C4-2B (cell line): Measurements from ENCODE around the gene HOMEZ.

Source experiments
- ZFX ChIP-seq: fragments of 450-650 bp; IDR thresholded peaks from 2 replicates; pipeline ENCODE4 v1.6.1; 2017
- TF ChIP-seq, protein P1 (sequence below): fragments of 450-650 bp; conservative IDR thresholded peaks from 2 replicates; pipeline ENCODE4 v1.5.1; 2017; ENCODE audit warnings: mild to moderate bottlenecking

DNA sequence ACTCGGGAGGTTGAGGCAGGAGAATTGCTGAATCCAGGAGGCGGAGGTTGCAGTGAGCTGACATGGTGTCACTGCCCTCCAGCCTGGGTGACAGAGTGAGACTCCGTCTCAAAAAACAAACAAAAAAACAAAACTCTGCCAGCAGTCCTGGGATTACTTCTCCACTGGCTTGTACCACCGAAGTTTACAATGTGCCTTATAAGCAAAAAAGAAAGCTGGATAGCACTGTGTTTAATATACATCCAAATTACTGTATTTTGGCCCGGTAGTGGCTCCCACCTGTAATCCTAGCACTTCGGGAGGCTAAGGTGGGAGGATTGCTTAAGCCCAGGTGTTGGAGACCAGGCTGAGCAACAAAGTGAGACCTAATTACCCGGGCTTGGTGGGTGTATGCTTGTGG lies 16.7 kb downstream of the HOMEZ start:
- TF ChIP-seq, protein P1, sequence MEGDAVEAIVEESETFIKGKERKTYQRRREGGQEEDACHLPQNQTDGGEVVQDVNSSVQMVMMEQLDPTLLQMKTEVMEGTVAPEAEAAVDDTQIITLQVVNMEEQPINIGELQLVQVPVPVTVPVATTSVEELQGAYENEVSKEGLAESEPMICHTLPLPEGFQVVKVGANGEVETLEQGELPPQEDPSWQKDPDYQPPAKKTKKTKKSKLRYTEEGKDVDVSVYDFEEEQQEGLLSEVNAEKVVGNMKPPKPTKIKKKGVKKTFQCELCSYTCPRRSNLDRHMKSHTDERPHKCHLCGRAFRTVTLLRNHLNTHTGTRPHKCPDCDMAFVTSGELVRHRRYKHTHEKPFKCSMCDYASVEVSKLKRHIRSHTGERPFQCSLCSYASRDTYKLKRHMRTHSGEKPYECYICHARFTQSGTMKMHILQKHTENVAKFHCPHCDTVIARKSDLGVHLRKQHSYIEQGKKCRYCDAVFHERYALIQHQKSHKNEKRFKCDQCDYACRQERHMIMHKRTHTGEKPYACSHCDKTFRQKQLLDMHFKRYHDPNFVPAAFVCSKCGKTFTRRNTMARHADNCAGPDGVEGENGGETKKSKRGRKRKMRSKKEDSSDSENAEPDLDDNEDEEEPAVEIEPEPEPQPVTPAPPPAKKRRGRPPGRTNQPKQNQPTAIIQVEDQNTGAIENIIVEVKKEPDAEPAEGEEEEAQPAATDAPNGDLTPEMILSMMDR = no peak
- no peak for TF ChIP-seq ZFX
